Tibial nerve (tissue), 4 donors: ENCODE data around the gene GALR2.

ENCODE experiments used
- CTCF ChIP-seq, 5 experiments: fragments of 200-600 bp in 3 of 5; fragments of 450-650 bp in 2 of 5; sonication (generic) in 3 of 5; IDR thresholded peaks; one replicate each; pipeline ENCODE4 v1.5.1; 2016 to 2019; ENCODE audit warnings: antibody characterized with exemption in 5 of 5, mild to moderate bottlenecking in 3 of 5, moderate library complexity in 2 of 5
- EP300 ChIP-seq, 2 donors: sonication (generic); formaldehyde crosslinking; IDR thresholded peaks; one replicate each; pipeline ENCODE4 v1.6.1; 2017; ENCODE audit warnings: antibody characterized with exemption in 2 of 2, mild to moderate bottlenecking in 1 of 2
- POLR2A ChIP-seq, 2 donors: fragments of 450-650 bp; IDR thresholded peaks; one replicate each; pipeline ENCODE4 v1.6.1; 2017; ENCODE audit warnings: antibody characterized with exemption in 2 of 2, mild to moderate bottlenecking in 2 of 2, moderate library complexity in 2 of 2

- no peak for TF ChIP-seq CTCF (IDR thresholded peaks at IDR 0.05)
- TF ChIP-seq POLR2A (IDR thresholded peaks at IDR 0.05), result no peak
- TF ChIP-seq EP300 (IDR thresholded peaks at IDR 0.05), result no peak
These were observed 45.1 kb downstream of the GALR2 start for GRCh38 chr17:76119409-76120371.
